ENCODE measurements around the gene MUC13. TPM values are rescaled to one million over a fixed set of nuclear protein-coding genes. Genes with fewer than 3 reads are reported as not detected.

The MUC13 gene
- total RNA-seq, 4 donors from 2014 or later: not detected

GRCh38 chr3:124951511-124952281 is 17.1 kb upstream of the MUC13 start:
- 85 to 98% methylated on average over 7 to 8 of the region's 8 CpGs for WGBS, 2 donors (ENCODE audit: low coverage in 1 of 2)
- Histone ChIP-seq H3K4me3 (no peak overlapping the region), H3K27me3 (no peaks in the 10 kb centered on the region), H3K36me3 (no peaks in the 10 kb centered on the region), H3K27ac (no peak overlapping the region), H3K9me3 (no peaks in the 10 kb centered on the region), H3K4me1 (no peaks in the 10 kb centered on the region)
- no peak for ATAC-seq
- TF ChIP-seq CTCF (IDR thresholded peaks at IDR 0.05) (no peak), POLR2AphosphoS5 (IDR thresholded peaks at IDR 0.05) (no peak), EP300 (IDR thresholded peaks at IDR 0.05) (no peak), POLR2A (IDR thresholded peaks at IDR 0.05) (no peak)

- ATAC-seq: no peak
- no peak overlapping the region for H3K4me3 ChIP-seq
- TF ChIP-seq EP300 (IDR thresholded peaks at IDR 0.05) (no peak), POLR2A (IDR thresholded peaks at IDR 0.05) (no peak), POLR2AphosphoS5 (IDR thresholded peaks at IDR 0.05) (no peak), CTCF (IDR thresholded peaks at IDR 0.05) (no peak)
These were observed 15.5 kb upstream of the MUC13 start for GRCh38 chr3:124950026-124950425.

GRCh38 chr3:124942613-124943012 is 8.1 kb upstream of the MUC13 start:
- Histone ChIP-seq H3K27ac (no peak overlapping the region), H3K4me3 (no peak overlapping the region), H3K36me3 (no peaks in the 10 kb centered on the region), H3K4me1 (no peaks in the 10 kb centered on the region), H3K9me3 (no peaks in the 10 kb centered on the region), H3K27me3 (no peaks in the 10 kb centered on the region)
- 74 to 100% methylated on average over 2 of the region's 2 CpGs for WGBS, 2 donors (ENCODE audit: low coverage in 1 of 2)
- ATAC-seq: no peak
- no peak for TF ChIP-seq EP300 (IDR thresholded peaks at IDR 0.05)
- no peak for TF ChIP-seq POLR2A (IDR thresholded peaks at IDR 0.05)
- TF ChIP-seq POLR2AphosphoS5 (IDR thresholded peaks at IDR 0.05): no peak
- TF ChIP-seq CTCF (IDR thresholded peaks at IDR 0.05): no peak

More at GRCh38 chr3:124950026-124950425, 15.5 kb upstream of the MUC13 start:
- no peaks in the 10 kb centered on the region for H3K4me1 ChIP-seq
- H3K9me3 ChIP-seq: no peaks in the 10 kb centered on the region
- 50 to 61% methylated on average over 3 of the region's 3 CpGs for WGBS, 2 donors (ENCODE audit: low coverage in 1 of 2)
- H3K36me3 ChIP-seq: no peaks in the 10 kb centered on the region
- H3K27ac ChIP-seq: no peak overlapping the region
- H3K27me3 ChIP-seq: no peaks in the 10 kb centered on the region

GRCh38 chr3:124941771-124942170 is 7.2 kb upstream of the MUC13 start:
- H3K9me3 ChIP-seq: no peaks in the 10 kb centered on the region
- no peaks in the 10 kb centered on the region for H3K4me1 ChIP-seq
- TF ChIP-seq CTCF (IDR thresholded peaks at IDR 0.05): no peak
- TF ChIP-seq EP300 (IDR thresholded peaks at IDR 0.05): no peak
- TF ChIP-seq POLR2A (IDR thresholded peaks at IDR 0.05): no peak
- no peak for TF ChIP-seq POLR2AphosphoS5 (IDR thresholded peaks at IDR 0.05)
- H3K36me3 ChIP-seq: no peaks in the 10 kb centered on the region
- H3K27ac ChIP-seq: no peak overlapping the region
- ATAC-seq: no peak
- WGBS, 2 donors (ENCODE audit: low coverage in 1 of 2): 81 to 90% methylated on average over 11 to 12 of the region's 12 CpGs
- no peak overlapping the region for H3K4me3 ChIP-seq
- no peaks in the 10 kb centered on the region for H3K27me3 ChIP-seq

GRCh38 chr3:124939661-124940060 is 5.1 kb upstream of the MUC13 start:
- no peak for ATAC-seq
- H3K36me3 ChIP-seq: no peaks in the 10 kb centered on the region
- no peaks in the 10 kb centered on the region for H3K9me3 ChIP-seq
- H3K4me1 ChIP-seq: no peaks in the 10 kb centered on the region
- no peak for TF ChIP-seq POLR2A (IDR thresholded peaks at IDR 0.05)
- no peak for TF ChIP-seq POLR2AphosphoS5 (IDR thresholded peaks at IDR 0.05)
- no peak for TF ChIP-seq EP300 (IDR thresholded peaks at IDR 0.05)
- TF ChIP-seq CTCF (IDR thresholded peaks at IDR 0.05): no peak
- 62 to 80% methylated on average over 4 of the region's 4 CpGs for WGBS, 2 donors (ENCODE audit: low coverage in 1 of 2)
- no peaks in the 10 kb centered on the region for H3K27me3 ChIP-seq
- H3K27ac ChIP-seq: no peak overlapping the region
- H3K4me3 ChIP-seq: no peak overlapping the region
